HL-60 (cell line): ENCODE results near the gene SSX2IP.

Source experiments
- GABPA ChIP-seq: IDR thresholded peaks from 2 replicates; pipeline ENCODE4 v1.6.1; 2012; ENCODE audit warnings: low read depth
- POLR2AphosphoS5 ChIP-seq: IDR thresholded peaks from 2 replicates; pipeline ENCODE4 v1.6.1; 2012; ENCODE audit warnings: low read depth
- SPI1 ChIP-seq: IDR thresholded peaks from 2 replicates; pipeline ENCODE4 v1.6.1; 2012; ENCODE audit warnings: low read depth, mild to moderate bottlenecking, borderline replicate concordance
- TF ChIP-seq, protein P1 (sequence below): IDR thresholded peaks from one replicate; pipeline ENCODE4 v1.5.1; 2011; ENCODE audit warnings: low read length, control low read depth, inconsistent platforms; ENCODE audit not compliant: insufficient read depth
- TF ChIP-seq, protein P2 (sequence below): IDR thresholded peaks from 2 replicates; pipeline ENCODE4 v1.6.1; 2012; ENCODE audit warnings: low read depth; ENCODE audit not compliant: insufficient replicate concordance

DNA sequence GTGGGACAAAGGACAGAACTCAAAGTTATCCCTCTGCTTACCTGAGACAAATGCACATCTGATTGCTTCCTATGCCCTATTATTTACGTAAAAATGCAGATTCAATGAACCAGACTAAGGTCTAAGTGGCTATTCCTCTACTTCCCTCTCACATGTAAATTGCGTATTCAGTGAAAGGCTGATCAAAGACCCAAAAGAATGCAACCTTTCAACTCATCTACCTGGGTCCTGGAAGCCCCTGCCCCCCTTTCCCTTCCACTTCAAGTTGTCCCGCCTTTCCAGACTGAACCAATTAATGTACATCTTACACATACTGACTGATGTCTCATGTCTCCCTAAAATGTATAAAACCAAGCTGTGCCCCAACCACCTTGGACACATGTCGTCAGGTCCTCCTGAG, 14.6 kb downstream of the SSX2IP start:
- TF ChIP-seq, protein P1, sequence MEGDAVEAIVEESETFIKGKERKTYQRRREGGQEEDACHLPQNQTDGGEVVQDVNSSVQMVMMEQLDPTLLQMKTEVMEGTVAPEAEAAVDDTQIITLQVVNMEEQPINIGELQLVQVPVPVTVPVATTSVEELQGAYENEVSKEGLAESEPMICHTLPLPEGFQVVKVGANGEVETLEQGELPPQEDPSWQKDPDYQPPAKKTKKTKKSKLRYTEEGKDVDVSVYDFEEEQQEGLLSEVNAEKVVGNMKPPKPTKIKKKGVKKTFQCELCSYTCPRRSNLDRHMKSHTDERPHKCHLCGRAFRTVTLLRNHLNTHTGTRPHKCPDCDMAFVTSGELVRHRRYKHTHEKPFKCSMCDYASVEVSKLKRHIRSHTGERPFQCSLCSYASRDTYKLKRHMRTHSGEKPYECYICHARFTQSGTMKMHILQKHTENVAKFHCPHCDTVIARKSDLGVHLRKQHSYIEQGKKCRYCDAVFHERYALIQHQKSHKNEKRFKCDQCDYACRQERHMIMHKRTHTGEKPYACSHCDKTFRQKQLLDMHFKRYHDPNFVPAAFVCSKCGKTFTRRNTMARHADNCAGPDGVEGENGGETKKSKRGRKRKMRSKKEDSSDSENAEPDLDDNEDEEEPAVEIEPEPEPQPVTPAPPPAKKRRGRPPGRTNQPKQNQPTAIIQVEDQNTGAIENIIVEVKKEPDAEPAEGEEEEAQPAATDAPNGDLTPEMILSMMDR: no peak
- TF ChIP-seq, protein P2, sequence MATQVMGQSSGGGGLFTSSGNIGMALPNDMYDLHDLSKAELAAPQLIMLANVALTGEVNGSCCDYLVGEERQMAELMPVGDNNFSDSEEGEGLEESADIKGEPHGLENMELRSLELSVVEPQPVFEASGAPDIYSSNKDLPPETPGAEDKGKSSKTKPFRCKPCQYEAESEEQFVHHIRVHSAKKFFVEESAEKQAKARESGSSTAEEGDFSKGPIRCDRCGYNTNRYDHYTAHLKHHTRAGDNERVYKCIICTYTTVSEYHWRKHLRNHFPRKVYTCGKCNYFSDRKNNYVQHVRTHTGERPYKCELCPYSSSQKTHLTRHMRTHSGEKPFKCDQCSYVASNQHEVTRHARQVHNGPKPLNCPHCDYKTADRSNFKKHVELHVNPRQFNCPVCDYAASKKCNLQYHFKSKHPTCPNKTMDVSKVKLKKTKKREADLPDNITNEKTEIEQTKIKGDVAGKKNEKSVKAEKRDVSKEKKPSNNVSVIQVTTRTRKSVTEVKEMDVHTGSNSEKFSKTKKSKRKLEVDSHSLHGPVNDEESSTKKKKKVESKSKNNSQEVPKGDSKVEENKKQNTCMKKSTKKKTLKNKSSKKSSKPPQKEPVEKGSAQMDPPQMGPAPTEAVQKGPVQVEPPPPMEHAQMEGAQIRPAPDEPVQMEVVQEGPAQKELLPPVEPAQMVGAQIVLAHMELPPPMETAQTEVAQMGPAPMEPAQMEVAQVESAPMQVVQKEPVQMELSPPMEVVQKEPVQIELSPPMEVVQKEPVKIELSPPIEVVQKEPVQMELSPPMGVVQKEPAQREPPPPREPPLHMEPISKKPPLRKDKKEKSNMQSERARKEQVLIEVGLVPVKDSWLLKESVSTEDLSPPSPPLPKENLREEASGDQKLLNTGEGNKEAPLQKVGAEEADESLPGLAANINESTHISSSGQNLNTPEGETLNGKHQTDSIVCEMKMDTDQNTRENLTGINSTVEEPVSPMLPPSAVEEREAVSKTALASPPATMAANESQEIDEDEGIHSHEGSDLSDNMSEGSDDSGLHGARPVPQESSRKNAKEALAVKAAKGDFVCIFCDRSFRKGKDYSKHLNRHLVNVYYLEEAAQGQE: no peak
- TF ChIP-seq GABPA (no peak), POLR2AphosphoS5 (no peak), SPI1 (no peak)
